Measurements from ENCODE around the gene ZBTB40. TPM values are rescaled to one million over a fixed set of nuclear protein-coding genes. Genes with fewer than 3 reads are reported as not detected.

ZBTB40 gene
- total and polyA plus RNA-seq, 4 donors = 2.1 to 11.2 (median 4.6) TPM

DNA sequence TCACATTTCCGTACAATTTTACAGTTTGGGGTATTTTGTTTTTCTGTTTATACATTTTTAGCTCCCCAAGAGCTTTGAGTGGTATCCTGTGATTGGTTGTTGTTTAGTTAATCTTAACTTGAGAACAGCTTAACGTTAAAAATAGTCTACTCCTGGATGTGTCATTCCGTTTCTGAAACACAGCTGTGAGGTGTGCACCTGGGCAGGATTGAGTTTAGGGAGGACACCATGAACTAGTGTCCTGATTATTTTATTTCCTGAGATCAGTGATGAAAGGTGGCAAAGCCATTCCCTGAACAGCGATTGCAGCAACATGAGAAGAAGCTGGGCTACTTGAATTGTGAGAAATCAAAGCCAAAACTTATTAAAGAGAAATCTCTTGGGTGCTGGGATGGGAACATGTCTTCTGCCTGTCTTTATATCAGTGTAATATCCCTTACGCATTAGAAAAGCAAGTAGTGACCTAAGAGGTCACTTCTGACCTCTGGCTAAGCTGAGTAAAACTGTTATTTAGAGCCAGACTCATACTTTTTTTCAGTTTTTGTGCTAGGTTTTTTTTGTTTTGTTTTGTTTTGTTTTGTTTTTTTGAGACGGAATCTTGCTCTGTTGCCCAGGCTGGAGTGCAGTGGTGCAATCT is 43.4 kb downstream of the ZBTB40 start:
- no peak for TF ChIP-seq FOXA2 (IDR thresholded peaks at IDR 0.05)
- TF ChIP-seq, protein P1, sequence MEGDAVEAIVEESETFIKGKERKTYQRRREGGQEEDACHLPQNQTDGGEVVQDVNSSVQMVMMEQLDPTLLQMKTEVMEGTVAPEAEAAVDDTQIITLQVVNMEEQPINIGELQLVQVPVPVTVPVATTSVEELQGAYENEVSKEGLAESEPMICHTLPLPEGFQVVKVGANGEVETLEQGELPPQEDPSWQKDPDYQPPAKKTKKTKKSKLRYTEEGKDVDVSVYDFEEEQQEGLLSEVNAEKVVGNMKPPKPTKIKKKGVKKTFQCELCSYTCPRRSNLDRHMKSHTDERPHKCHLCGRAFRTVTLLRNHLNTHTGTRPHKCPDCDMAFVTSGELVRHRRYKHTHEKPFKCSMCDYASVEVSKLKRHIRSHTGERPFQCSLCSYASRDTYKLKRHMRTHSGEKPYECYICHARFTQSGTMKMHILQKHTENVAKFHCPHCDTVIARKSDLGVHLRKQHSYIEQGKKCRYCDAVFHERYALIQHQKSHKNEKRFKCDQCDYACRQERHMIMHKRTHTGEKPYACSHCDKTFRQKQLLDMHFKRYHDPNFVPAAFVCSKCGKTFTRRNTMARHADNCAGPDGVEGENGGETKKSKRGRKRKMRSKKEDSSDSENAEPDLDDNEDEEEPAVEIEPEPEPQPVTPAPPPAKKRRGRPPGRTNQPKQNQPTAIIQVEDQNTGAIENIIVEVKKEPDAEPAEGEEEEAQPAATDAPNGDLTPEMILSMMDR (IDR thresholded peaks at IDR 0.05; ENCODE audit: low read depth, low read length, missing input control) = no peak
- no peak for TF ChIP-seq GABPA (IDR thresholded peaks at IDR 0.05 in 1 of 2, conservative IDR thresholded peaks at IDR 0.05 in 1 of 2)
- no peak for TF ChIP-seq YY1 (IDR thresholded peaks at IDR 0.05)
- TF ChIP-seq, protein P2, sequence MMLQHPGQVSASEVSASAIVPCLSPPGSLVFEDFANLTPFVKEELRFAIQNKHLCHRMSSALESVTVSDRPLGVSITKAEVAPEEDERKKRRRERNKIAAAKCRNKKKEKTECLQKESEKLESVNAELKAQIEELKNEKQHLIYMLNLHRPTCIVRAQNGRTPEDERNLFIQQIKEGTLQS (IDR thresholded peaks at IDR 0.05) = no peak
- TF ChIP-seq, protein P3, sequence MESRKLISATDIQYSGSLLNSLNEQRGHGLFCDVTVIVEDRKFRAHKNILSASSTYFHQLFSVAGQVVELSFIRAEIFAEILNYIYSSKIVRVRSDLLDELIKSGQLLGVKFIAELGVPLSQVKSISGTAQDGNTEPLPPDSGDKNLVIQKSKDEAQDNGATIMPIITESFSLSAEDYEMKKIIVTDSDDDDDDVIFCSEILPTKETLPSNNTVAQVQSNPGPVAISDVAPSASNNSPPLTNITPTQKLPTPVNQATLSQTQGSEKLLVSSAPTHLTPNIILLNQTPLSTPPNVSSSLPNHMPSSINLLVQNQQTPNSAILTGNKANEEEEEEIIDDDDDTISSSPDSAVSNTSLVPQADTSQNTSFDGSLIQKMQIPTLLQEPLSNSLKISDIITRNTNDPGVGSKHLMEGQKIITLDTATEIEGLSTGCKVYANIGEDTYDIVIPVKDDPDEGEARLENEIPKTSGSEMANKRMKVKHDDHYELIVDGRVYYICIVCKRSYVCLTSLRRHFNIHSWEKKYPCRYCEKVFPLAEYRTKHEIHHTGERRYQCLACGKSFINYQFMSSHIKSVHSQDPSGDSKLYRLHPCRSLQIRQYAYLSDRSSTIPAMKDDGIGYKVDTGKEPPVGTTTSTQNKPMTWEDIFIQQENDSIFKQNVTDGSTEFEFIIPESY (IDR thresholded peaks at IDR 0.05) = no peak
- TF ChIP-seq, protein P4, sequence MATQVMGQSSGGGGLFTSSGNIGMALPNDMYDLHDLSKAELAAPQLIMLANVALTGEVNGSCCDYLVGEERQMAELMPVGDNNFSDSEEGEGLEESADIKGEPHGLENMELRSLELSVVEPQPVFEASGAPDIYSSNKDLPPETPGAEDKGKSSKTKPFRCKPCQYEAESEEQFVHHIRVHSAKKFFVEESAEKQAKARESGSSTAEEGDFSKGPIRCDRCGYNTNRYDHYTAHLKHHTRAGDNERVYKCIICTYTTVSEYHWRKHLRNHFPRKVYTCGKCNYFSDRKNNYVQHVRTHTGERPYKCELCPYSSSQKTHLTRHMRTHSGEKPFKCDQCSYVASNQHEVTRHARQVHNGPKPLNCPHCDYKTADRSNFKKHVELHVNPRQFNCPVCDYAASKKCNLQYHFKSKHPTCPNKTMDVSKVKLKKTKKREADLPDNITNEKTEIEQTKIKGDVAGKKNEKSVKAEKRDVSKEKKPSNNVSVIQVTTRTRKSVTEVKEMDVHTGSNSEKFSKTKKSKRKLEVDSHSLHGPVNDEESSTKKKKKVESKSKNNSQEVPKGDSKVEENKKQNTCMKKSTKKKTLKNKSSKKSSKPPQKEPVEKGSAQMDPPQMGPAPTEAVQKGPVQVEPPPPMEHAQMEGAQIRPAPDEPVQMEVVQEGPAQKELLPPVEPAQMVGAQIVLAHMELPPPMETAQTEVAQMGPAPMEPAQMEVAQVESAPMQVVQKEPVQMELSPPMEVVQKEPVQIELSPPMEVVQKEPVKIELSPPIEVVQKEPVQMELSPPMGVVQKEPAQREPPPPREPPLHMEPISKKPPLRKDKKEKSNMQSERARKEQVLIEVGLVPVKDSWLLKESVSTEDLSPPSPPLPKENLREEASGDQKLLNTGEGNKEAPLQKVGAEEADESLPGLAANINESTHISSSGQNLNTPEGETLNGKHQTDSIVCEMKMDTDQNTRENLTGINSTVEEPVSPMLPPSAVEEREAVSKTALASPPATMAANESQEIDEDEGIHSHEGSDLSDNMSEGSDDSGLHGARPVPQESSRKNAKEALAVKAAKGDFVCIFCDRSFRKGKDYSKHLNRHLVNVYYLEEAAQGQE (IDR thresholded peaks at IDR 0.05) = no peak
- TF ChIP-seq TAF1 (conservative IDR thresholded peaks at IDR 0.05) = no peak
- Histone ChIP-seq H3K27me3 (ENCODE audit: control insufficient read depth in 4 of 4, insufficient read depth in 4 of 4, low read length in 3 of 4) (no peaks in the 10 kb centered on the region), H3K27ac (ENCODE audit: low read depth in 1 of 2, low read length in 2 of 2) (no peak overlapping the region), H3K36me3 (ENCODE audit: control insufficient read depth in 4 of 4, insufficient read depth in 3 of 4, low read depth in 1 of 4, low read length in 3 of 4) (peaks cover 0 to 15% (median 3%) of the 10 kb centered on the region in 4 donors), H3K9me3 (ENCODE audit: control insufficient read depth in 4 of 4, low read length in 3 of 4) (no peaks in the 10 kb centered on the region), H3K4me3 (ENCODE audit: low read depth in 1 of 3, low read length in 3 of 3) (no peak overlapping the region), H3K4me1 (ENCODE audit: control insufficient read depth in 4 of 4, insufficient read depth in 4 of 4, low read length in 3 of 4) (peaks cover 0 to 1% (median 1%) of the 10 kb centered on the region in 4 donors), H3K9ac (ENCODE audit: low read depth in 1 of 2, low read length in 2 of 2) (no peak overlapping the region)
- DNase-seq (ENCODE audit: low spot score) = no peak
- 89% methylated on average over 6 of the region's 6 CpGs for WGBS

DNA sequence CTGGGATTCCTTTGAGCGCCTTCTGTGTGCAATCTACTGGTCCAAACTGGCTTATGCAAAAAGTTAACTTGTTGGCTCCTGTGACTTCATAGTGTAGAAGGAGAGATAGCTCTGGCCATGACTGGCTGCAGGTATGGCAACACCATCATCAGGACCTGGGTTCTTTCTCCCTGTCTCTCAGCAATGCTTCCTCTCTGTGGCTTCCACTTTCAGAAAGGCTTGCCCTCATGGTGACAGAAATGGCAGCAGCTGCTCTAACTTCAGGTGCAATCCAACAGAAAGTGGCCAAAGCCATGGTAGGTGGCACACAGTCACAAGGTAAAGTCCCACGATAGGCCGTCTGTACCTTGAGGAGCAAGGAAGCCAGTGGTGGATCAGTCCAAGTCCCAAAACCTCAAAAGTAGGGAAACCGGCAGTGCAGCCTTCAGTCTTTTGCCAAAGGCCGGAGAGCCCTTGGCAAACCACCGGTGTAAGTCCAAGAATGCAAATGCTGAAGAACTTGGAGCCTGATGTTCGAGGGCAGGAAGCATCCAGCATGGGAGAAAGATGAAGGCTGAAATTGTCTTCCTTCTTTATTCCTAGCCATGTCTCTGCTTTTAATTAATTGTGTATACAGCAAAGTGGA is 45.0 kb downstream of the ZBTB40 start:
- Histone ChIP-seq H3K36me3 (ENCODE audit: control insufficient read depth in 4 of 4, insufficient read depth in 3 of 4, low read depth in 1 of 4, low read length in 3 of 4) (peaks cover 0 to 5% (median 0%) of the 10 kb centered on the region in 4 donors), H3K9ac (ENCODE audit: low read depth in 1 of 2, low read length in 2 of 2) (no peak overlapping the region), H3K4me3 (ENCODE audit: low read depth in 1 of 3, low read length in 3 of 3) (no peak overlapping the region), H3K27ac (ENCODE audit: low read depth in 1 of 2, low read length in 2 of 2) (no peak overlapping the region), H3K9me3 (ENCODE audit: control insufficient read depth in 4 of 4, low read length in 3 of 4) (no peaks in the 10 kb centered on the region), H3K4me1 (ENCODE audit: control insufficient read depth in 4 of 4, insufficient read depth in 4 of 4, low read length in 3 of 4) (peaks cover 0 to 13% (median 10%) of the 10 kb centered on the region in 4 donors), H3K27me3 (ENCODE audit: control insufficient read depth in 4 of 4, insufficient read depth in 4 of 4, low read length in 3 of 4) (no peaks in the 10 kb centered on the region)
- DNase-seq (ENCODE audit: low spot score) = no peak
- TF ChIP-seq JUND (IDR thresholded peaks at IDR 0.05) (no peak), HNF4G (IDR thresholded peaks at IDR 0.05) (no peak), SP1 (IDR thresholded peaks at IDR 0.05) (no peak), RXRA (IDR thresholded peaks at IDR 0.05) (no peak), HNF4A (conservative IDR thresholded peaks at IDR 0.05) (no peak)
- TF ChIP-seq, protein P5, sequence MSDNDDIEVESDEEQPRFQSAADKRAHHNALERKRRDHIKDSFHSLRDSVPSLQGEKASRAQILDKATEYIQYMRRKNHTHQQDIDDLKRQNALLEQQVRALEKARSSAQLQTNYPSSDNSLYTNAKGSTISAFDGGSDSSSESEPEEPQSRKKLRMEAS (IDR thresholded peaks at IDR 0.05) = no peak
- TF ChIP-seq, protein P4 (IDR thresholded peaks at IDR 0.05) = no peak
- WGBS = 97% methylated on average over 7 of the region's 7 CpGs
